Activated CD4-positive, alpha-beta T cell treated with anti-CD3 and anti-CD28 coated beads, Interleukin-2, amount 50 U/mL, for 4 hours (primary cell): ENCODE data around the gene TLNRD1.
A peak's percentile ranks its signal among the peaks of the same experiment; 100 is the strongest.
"Not testable (repeated sequence)": the region's sequence is repeated elsewhere in the genome, so short reads cannot be mapped to it uniquely, and the experiment has no call there.

Experiments used
- DNase-seq, 2 experiments: peaks; one replicate each; pipeline ENCODE4 v3.0.0-alpha.2; 2020

TLNRD1 gene

DNA sequence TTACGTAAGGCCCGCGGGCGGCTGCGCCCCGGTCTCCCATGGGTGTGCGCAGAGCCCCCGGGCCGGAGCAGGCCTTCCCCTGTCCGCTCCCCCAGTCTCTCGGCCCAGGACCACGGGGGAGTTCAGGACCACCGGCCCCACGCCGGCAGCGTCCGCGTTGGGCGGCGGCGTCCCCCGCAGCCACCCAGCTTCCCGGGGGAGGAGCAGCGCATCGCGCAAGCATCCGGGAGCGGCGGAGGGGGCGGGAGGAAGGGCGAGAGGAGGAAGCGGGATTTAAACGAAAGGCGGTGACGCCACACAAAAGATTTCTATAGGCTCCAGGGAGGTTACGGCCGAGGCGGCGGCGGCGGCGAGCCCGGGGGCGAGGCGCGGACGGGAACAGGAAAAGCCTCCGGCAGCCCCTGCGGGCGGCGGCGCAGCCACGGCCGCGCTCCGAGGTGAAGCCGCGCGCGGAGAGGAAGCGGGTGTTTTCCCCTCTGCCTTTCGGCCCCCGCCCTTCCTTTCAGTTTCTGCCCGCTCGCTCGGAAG, at the start of gene TLNRD1:
TSS of gene TLNRD1 (plus strand) at position 300 of the 528 bp plus-strand sequence. CDS start 1,349 bp downstream, outside the sequence.
- DNase-seq = peak; percentile 72 to 74

DNA sequence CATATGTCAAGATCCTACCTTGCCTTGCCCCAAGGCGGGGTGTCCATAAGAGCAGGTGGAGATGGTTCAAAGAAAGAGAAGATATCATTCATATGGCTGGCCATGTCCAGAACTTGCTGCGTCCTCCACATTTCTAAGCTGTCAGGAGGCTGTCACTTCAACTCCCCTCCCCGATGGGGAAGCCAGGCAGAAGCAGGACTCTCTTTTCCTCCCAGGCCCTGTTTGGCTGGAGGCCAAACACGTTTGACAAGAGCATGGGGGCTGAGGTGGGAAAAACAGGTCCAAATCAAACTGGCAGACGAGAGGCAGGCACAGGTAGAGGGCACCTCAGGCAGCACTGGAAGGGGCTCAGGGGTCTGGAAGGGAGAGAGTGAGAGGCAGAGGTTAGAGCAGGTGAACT, 48.8 kb upstream of the TLNRD1 start:
- DNase-seq = no peak

DNA sequence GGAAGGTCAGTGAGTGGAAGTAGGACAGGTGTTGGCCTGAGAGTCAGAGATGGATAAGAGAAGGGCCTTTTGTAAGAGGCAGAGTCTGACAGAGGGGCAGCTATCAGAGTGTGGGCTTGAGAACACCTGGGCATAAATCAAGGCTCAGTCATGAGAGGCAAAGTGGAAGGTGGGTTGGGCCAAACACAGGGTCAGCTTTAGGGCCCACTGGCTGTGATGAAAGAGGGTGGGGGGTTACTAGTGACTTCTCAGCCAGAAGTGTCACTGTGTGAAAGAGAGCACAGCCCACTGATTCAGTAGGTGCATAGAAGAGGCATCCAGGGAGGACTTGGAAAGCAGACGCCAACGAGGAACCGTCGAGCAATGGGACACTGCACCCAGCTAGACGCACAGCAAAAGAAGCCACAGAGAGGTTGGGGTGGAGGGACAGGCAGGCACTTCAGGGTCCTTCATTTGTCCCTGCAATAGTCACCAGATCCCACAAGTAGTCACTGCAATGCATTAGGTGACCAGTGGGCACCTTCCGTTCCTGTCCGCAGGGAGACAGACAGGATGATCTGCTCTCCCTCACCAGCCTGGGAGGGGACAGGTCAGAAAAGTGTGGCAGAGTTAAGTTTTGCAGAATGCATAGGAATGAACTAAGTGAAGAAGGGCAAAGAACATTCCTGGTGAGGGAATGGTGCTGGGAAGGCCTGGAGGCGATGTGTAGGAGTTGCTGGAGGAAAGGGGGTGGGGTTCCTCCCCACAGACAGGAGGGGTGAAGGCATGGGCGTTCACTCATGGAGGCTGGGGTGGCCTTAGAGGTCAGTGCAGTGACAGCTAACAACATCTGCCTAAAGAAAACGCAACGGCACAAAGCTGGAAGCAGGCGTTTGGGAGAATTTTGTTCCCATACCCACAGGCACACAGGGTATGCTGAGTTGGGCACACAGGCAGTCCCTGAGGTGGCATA, 47.4 kb upstream of the TLNRD1 start:
- DNase-seq = no peak

DNA sequence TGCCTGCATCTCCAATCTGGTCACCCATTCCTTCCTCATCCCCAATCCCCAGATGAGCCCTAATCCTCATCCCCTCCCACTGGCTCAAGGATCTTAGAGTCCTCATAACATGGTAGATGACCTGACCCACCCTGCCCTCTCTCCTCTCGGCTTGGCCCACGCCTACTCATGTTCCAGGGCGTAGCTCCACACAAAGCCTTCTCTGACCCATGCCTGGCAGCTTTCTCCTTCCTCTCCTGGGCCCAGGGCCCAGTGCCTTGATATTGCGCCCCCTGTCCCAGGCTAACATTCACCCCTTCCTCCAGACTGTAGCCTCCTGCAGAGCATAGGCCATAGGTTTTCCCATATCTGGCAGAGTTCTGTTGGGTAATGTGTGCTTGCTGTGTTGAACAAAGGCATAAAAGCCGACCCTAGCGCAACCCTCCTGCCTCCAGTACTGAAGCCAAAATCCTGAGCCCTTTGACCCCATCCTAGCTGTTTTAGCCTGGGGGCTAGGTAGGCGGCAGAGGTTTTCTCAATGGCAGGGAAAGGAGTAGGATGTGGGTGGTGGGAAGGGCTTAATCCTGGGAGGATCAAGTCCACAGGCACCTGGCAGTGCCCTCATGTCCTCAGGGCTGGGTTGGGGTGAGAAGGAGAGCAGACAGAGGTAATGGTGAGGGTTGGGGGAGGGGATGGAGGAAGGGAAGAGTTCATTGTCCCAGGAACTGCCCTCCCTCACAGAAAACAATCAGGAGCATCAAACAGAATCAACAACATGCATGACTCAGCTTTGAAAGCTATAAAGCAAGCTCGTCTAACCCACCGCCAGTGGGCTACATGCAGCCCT, 46.6 kb upstream of the TLNRD1 start:
- no peak for DNase-seq

DNA sequence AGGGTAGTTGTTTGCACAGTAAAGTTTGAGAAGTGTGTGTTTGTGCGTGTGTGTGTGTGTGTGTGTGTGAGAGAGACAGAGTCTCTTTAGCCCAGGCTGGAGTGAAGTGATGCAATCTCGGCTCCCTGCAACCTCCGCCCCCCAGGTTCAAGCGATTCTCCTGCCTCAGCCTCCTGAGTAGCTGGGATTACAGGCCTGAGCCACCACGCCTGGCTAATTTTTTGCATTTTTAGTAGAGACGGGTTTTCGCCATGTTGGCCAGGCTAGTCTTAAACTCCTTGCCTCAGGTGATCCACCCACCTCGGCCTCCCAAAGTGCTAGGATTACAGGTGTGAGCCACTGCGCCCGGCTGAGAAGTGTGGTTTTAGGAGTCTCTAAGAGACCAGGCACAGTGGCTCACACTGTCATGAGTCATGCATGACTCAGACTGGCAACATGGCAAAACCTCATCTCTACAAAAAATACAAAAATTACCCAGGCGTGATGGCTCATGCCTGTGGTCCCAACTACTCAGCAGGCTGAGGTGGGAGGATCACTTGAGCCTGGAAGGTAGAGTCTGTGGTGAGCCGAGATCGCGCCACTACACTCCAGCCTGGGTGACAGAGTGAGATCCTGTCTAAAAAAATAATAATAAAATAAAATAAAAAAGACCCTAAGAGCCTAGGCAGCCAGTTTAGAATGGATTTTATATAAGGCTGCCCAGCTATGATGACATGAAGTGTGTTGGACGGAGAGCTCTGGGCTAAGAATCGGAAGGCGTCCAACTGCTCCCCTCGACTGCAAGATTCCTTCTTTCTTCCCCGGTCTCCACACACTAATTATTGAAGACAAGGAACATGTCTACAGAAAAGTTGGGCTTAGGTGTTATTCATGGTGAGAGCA, 44.9 kb upstream of the TLNRD1 start:
- peak; percentile 20 to 24 for DNase-seq

DNA sequence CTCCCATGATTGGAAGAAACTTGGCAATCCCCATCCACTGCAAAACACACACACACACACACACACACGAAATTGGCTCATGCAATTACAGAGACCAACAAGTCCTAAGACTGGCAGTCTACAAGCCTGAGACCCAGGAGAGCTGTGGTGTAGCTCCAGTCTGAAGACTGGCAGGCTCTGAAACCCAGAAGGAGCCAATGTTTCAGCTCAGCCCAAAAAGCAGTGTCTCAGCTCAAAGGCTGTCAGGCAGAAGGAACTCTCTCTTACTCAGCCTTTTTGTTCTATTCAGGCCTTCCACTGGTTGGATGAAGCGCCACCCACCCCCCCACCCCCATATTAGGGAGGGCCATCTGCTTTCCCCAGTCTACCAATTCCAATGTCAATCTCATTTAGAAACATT, 43.2 kb upstream of the TLNRD1 start:
- no peak for DNase-seq

DNA sequence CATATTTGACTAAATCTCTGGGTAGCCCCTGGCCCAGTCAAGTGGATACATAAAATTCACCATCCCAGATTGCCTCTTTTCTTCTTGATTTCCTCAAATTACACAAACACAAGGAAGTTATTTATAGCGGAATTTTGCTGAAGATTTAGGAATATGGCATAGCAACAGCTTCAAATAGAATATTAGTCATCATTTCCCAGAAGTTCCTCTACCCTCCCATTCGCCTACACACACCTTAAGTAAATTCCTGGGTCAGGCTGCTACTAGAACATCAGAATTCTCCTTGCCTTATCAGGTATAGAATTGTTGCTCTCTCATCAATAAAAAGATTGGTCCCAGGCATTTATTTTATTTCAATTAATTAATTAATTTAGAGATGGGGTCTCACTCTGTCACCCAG, 42.7 kb upstream of the TLNRD1 start:
- no peak for DNase-seq

DNA sequence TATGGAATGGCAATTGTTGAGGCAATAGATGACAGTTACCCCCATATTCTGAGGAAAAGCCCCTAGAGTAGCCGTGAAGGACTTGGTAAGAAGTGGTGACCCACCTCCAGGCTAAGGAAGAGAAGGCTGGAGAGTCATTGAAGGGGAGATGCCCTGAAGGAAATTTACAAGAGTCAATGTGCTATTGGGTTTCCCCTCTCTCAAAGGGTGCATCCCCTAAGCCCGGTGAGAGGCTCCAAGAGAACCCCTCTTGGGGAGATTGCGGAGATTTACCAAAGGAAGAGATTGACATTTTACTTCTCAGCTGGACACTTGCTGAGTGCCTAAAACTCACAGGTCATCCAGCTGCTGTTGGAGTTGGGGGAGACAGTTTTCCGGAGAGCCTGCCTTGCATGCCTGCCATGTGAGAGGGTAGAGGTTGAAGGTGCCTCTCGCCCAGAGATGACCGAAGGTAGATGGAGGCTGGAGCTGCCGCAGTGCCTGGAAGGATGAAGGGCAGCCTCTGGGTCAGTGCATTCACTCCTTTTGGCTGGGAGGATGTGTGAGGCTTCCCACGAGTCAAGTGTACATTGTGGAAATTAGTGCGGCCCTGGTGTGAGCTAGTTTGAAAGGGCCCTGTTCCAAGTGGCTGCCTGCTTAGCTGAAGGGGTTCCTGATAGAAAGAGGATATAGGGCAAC, 41.8 kb upstream of the TLNRD1 start:
- no peak for DNase-seq

DNA sequence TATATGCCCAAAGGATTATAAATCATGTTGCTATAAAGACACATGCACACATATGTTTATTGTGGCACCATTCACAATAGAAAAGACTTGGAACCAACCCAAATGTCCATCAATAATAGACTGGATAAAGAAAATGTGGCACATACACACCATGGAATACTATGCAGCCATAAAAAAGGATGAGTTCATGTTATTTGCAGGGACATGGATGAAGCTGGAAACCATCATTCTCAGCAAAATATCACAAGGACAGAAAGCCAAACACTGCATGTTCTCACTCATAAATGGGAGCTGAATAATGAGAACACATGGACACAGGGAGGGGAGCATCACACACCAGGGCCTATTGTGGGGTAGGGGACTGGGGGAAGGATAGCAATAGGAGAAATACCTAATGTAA, 35.3 kb upstream of the TLNRD1 start:
- DNase-seq = not testable (repeated sequence)

DNA sequence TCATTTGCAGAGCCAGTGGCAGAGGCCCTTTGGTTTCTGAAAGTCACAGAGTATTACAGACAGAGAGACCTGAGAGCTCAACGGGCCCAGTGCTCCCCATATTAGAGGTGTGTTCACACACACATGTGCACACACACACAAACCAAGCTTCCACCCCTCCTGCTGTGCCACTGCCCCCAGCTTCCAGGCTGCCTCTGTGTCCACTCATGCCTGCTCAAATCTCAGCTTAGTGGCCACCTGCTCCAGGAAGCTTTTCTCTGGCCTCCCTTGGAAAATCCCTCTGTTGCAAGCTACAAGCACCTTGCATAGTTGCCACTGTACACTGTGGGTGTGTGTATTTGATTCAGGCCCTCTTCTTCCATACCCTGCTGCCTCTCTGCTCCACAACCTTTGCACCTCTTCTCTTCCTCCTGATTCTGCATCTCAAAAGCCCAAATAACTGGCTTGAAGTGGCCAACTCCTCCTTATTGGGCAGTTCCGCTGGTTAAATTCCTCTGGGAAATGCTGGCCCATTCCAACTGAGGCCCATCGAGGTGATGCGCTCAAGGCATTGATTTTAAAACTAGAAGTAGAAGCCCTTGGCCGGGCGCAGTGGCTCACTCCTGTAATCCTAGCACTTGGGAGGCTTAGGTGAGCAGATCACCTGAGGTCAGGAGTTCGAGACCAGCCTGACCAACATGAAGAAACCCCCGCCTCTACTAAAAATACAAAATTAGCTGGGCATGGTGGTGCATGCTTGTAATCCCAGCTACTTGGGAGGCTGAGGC, 34.1 kb upstream of the TLNRD1 start:
- no peak for DNase-seq

DNA sequence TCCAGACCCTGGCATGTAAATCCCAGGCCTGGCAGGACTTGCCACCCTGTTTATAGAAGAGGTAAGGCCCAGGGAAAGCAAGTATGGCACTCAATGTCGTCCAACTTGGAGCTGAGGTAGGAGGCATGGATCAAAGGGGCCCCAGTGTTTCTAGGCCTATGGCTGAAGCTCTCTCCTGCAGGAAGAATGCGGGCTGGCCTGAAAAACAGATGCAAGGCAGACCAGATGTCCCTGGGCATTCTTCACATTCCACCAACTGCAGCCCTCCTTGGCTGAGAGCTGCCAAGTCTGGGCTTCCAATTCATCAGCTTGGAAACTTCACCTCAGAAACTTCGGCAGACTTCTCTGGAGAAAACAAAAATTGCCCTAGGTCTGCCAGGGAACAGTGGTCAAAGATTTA, 33.3 kb upstream of the TLNRD1 start:
- DNase-seq = no peak

DNA sequence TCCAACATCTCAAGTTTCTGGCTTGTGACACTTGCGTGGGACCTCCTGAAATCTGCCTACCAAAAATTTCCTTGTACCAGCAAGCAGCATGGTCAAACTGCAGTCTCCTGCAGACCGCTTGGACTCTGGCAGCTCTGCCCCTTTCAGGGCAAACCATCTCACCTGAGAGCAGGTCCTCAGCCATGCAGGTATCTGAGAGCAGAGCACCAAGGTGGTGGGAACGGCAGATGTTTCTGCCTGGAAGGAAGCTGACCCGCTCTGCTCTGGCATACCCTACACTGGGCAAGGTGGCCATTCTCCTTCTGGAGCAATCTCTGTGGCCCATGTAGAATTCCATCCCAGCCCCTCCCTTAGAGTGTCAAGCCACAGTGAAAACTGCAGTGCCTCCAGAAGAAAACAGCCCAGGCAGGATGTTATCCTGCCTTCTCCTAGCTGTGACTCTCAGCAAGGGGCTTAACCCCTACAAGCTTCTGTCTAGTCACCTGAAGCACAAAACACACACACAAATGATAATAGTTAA, 32.7 kb upstream of the TLNRD1 start:
- no peak for DNase-seq

DNA sequence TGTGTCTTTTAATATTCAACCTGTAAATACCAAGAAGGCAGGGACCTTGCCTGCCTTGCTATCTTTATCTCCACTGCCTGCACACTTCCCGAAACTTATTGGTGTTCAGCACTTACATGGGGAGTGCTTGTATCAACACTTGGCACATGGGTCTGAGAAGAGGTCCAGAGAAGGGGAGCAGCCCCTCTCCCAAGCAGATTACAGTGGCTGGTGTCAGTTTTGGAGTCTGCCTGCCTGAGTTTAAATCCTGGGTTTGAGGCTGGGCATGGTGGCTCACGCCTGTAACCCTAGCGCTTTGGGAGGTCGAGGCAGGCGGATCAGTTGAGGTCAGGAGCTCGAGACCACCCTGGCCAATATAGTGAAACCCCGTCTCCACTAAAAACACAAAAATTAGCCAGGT, 31.4 kb upstream of the TLNRD1 start:
- DNase-seq = no peak

DNA sequence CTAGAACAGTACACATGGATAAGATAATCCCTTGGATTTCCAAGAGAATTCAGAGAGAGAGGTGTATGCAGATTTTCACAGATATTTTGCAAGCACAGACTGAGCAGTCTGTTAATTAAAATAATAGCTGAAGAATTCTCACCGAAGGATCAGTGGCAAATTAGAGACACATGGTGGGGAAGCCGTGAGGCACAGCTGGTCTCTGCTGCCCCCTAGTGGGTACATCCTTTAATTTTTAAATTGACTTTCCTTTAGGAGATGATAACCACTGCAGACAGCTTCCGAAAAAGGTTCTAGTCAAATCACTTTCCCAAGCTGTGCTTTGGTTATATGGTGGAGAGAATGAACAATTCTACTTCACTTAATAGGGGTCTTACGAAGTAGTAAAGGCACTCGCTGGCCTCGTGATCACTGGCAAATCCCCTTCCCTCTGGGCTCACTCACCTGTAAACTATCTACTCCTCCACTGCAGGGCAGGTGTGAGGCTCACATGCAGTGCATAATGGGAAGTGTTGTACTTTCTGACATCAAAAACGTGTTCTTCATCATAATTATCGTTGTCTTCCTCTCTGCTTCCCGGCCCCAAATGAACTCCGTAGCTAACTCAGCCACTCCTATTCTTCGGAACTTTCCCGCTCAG, 30.6 kb upstream of the TLNRD1 start:
- peak; percentile 44 to 51 for DNase-seq

DNA sequence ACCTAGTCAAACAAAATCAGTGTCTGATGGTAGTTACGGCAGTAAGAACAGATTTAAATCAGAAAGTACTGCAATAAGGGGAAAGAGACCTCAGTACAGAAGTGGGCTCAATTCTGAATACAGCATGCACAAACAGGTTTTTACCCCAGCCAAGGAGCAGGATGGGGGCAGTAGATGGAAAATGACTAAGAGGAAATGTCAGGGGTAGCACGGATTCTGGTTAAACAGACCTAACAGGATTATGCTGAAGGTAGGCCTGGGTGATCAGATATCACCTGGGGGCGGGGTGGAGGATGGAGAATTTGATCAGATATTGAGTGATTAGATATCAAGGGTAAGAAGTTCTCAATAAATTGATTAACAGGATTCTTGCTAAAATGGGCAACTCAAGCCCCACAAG, 30.1 kb upstream of the TLNRD1 start:
- DNase-seq = no peak

DNA sequence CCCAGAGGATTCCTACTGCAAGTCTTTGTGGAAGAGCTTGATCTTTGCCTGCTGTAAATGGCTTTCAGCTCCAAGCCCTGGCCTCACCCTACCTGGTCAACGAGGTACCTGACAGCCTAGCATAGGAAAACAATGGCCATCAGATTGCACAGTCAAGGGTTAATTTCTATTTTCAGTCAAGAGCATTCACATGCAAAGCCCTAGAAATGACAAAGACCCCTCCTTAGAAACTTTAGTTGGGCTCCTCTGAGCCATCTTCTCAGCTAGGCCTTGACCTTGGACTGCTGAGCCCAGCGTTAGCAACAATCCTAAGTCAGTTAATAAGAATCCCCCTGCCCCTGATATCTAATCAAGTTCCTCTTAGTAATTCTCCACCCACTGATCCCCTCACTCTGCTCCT, 29.6 kb upstream of the TLNRD1 start:
- DNase-seq = no peak

DNA sequence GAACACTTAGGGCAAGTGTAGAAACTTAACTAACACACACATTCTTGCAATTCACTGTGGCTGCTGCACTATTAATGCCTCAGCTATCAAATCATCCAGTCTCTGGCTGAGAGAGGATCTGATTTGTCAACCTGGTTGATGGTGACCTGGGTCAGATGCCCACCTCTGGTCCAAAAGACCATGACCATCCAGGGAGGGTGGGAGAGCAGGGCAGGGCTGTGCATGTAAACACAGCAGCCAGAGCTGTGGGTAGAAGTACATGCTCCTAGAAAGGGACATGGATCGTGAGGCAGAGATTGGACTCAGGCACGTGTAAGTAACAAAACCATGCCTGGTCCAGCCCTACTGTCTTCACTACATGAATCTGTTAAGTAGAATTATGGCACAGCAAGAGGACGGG, 28.4 kb upstream of the TLNRD1 start:
- DNase-seq = no peak

DNA sequence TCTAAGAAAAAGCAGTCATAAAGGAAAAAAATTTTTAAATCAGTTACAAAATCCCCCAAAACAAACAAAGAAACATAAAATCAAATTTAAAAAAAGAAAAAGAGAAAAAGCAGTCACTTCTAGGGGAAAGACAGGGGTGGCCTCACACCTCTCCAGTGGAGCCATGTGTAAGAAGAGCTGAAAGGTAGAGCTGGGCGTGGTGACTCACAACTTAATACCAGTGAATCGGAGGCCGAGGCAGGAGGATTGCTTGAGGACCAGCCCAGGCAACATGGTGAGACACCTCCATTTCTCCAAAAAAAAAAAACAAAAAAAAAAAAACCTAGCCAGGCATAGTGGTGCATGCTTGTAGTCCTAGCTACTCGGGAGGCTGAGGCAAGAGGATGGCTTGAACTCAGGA, 25.8 kb upstream of the TLNRD1 start:
- DNase-seq = no peak

DNA sequence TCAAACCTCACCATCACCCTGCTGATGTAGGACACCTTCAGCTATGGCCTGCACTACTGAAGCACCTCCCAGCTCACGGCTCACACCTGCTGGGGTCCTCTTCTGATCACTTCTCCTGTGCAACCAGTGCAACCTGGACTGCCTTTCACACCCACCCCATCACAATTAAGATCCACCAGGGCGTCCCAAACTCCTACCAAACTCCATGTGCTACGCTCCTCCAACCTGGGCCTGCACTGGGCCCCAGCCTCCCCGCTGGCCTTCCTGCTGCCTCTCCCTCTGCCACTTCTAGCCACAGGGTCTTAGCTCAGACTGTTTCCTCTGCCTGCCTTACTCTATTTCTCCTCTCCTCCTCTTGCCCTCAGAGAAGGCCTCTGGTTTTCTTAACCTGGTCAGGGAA, 23.9 kb upstream of the TLNRD1 start:
- no peak for DNase-seq

DNA sequence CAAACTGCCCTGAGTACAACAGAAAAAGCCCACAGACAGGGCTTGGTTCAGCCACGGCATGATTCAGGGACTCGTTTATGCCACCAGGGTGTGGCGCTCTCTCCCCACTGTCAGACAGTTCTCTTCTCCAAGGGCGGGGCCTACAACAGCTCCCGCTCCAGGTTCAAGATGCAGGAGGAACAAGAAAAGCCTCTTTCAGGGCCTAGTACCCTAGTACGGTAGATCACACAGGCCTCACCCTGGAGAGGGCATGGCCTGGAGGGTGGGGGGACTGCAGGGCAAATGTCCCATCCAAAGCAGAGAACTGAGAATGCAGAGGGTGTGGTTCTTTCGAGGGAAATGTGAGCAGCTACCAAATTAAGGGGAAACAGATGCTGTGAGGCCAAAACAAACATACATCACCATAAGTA, 23.1 kb upstream of the TLNRD1 start:
- DNase-seq = peak; percentile 23 to 26
